Suprapubic skin (tissue), 4 donors: Measurements from ENCODE around the gene NUBP1. TPM values are rescaled to one million over a fixed set of nuclear protein-coding genes. Genes with fewer than 3 reads are reported as not detected.

Experiments
- DNase-seq, 2 donors: peaks; one replicate each; pipeline ENCODE4 v3.0.0-alpha.2; 2019; ENCODE audit warnings: low spot score in 2 of 2
- H3K27ac ChIP-seq: fragments of 200-600 bp; sonication (generic); one replicate; pipeline ENCODE4 v1.5.1; 2019
- H3K27me3 ChIP-seq: fragments of 200-600 bp; sonication (generic); one replicate; pipeline ENCODE4 v1.5.1; 2019
- H3K36me3 ChIP-seq: fragments of 200-600 bp; sonication (generic); one replicate; pipeline ENCODE4 v1.5.1; 2019
- H3K4me1 ChIP-seq: fragments of 200-600 bp; sonication (generic); one replicate; pipeline ENCODE4 v1.5.1; 2019
- H3K4me3 ChIP-seq: fragments of 200-600 bp; sonication (generic); one replicate; pipeline ENCODE4 v1.5.1; 2019; ENCODE audit warnings: mild to moderate bottlenecking
- H3K9me3 ChIP-seq: fragments of 200-600 bp; sonication (generic); one replicate; pipeline ENCODE4 v1.5.1; 2019
- CTCF ChIP-seq, 2 donors: fragments of 200-600 bp in 1 of 2; fragments of 450-650 bp in 1 of 2; sonication (generic) in 1 of 2; IDR thresholded peaks; one replicate each; pipeline ENCODE4 v1.5.1; 2016 to 2019; ENCODE audit warnings: antibody characterized with exemption in 2 of 2, mild to moderate bottlenecking in 1 of 2, moderate library complexity in 1 of 2
- EP300 ChIP-seq: sonication (generic); formaldehyde crosslinking; IDR thresholded peaks from one replicate; pipeline ENCODE4 v1.6.1; 2017; ENCODE audit warnings: antibody characterized with exemption
- POLR2A ChIP-seq, 2 donors: fragments of 450-650 bp; IDR thresholded peaks; one replicate each; pipeline ENCODE4 v1.6.1; 2017; ENCODE audit warnings: antibody characterized with exemption in 2 of 2, mild to moderate bottlenecking in 2 of 2, moderate library complexity in 2 of 2
- POLR2AphosphoS5 ChIP-seq, 3 donors: sonication (generic); formaldehyde crosslinking; IDR thresholded peaks; one replicate each; pipeline ENCODE4 v1.6.1; 2017; ENCODE audit warnings: antibody characterized with exemption in 3 of 3
- WGBS: methylation state at CpG from one replicate; pipeline ENCODE4 v1.1.5; 2018; 5-methylcytosine and 5-hydroxymethylcytosine counted together
- total RNA-seq, 4 donors: library from RNA; depleted of rRNA; stranded (reverse); fragments of >200 nt; gene quantifications; one replicate each; pipeline ENCODE4 v1.1.0, GENCODE V29; 2016

NUBP1 gene
- total RNA-seq, 4 donors from 2014 or later: 12.2 to 19.2 (median 16.3) TPM

DNA sequence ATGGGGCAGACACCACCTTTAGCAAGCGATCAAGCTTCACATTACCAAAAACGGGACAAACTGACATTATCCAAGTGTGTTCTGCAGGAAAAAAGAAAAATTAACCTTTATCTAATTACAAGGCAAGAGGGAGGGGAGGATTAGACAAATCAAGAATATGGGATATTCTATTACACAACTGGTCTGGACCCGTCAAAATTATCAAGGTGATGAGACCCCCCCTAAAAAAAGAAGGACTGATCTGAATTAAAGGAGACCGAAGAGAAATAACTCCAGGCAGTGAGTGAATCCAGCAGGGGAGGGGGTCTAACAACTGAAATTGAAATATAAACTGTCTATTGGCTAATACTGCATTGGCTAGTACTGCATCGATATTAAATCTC is 424 bp upstream of the NUBP1 start:
- peak overlapping the region; percentile 98 for H3K27ac ChIP-seq
- H3K4me3 ChIP-seq: peak overlapping the region; percentile 61
- no peak for DNase-seq
- no peaks in the 10 kb centered on the region for H3K27me3 ChIP-seq
- WGBS: 32% methylated on average over 5 of the region's 5 CpGs
- peaks cover 15% of the 10 kb centered on the region for H3K36me3 ChIP-seq
- TF ChIP-seq EP300 (no peak), POLR2AphosphoS5 (IDR thresholded peaks at IDR 0.05) (no peak)
- no peaks in the 10 kb centered on the region for H3K9me3 ChIP-seq
- H3K4me1 ChIP-seq: peaks cover 31% of the 10 kb centered on the region

DNA sequence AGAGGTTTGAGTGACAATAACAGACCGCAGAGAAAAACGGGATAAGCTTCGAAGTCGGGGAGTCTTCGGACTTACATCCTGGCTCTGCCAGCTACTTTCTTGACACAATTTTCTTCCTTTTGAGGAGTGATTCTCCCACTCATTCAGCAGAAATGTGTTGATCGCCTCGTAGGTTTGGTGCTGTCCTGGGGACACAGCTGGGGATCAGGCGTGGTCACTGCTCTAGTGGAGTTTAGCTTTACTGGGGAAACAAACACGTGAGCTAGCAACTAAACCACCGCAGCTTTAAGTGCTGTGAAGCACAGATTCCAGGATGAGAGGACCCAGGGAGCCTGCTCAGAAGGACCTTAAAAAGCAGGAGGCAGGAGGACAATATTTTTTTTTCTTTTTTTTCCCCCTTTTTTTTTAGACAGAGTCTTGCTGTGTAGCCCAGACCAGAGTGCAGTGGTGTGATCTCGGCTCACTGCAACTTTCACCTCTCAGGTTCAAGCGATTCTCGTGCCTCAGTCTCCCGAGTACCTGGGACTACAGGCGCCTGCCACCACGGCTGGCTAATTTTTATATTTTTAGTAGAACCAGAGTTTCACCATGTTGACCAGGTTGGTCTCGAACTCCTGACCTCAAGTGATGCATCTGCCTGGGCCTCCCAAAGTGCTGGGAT is 858 bp downstream of the NUBP1 start:
- Histone ChIP-seq H3K27me3 (no peaks in the 10 kb centered on the region), H3K27ac (peak overlapping the region; percentile 98), H3K9me3 (no peaks in the 10 kb centered on the region), H3K4me3 (peak overlapping the region; percentile 61), H3K4me1 (peaks cover 26% of the 10 kb centered on the region), H3K36me3 (peaks cover 25% of the 10 kb centered on the region)
- no peak for DNase-seq
- TF ChIP-seq POLR2AphosphoS5 (IDR thresholded peaks at IDR 0.05): no peak
- no peak for TF ChIP-seq POLR2A (IDR thresholded peaks at IDR 0.05)
- no peak for TF ChIP-seq CTCF (IDR thresholded peaks at IDR 0.05)
- no peak for TF ChIP-seq EP300
- 42% methylated on average over 17 of the region's 17 CpGs for WGBS

DNA sequence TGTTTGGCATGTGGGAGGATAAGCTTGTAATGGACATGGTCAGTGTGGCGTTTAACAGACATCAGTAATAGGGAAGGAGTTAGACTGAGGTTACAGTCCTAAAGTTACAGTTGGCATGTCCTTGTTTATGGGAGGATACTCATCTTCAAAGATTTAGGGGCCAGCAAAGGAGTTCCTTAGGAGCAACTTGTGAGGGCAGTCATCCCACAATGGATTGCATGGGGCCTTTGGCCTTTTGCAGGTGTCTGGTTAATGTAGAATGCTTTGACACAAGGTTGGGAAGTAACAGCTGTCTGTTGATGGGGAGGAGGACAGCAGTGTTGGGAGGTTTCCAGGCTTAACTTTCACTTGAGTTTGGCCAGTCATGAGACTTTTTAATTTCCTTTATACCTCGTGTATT is 2.2 kb downstream of the NUBP1 start:
- H3K27ac ChIP-seq: no peak overlapping the region
- H3K4me3 ChIP-seq: no peak overlapping the region
- H3K27me3 ChIP-seq: no peaks in the 10 kb centered on the region
- no peak for DNase-seq
- H3K9me3 ChIP-seq: no peaks in the 10 kb centered on the region
- 58% methylated on average over 2 of the region's 2 CpGs for WGBS
- peaks cover 33% of the 10 kb centered on the region for H3K4me1 ChIP-seq
- H3K36me3 ChIP-seq: peaks cover 38% of the 10 kb centered on the region
- TF ChIP-seq POLR2AphosphoS5 (IDR thresholded peaks at IDR 0.05) (no peak), CTCF (IDR thresholded peaks at IDR 0.05) (no peak), POLR2A (IDR thresholded peaks at IDR 0.05) (no peak), EP300 (no peak)

GRCh38 chr16:10750793-10751192 is 7.2 kb downstream of the NUBP1 start:
- TF ChIP-seq EP300 (no peak), POLR2AphosphoS5 (IDR thresholded peaks at IDR 0.05) (no peak), POLR2A (IDR thresholded peaks at IDR 0.05) (no peak), CTCF (IDR thresholded peaks at IDR 0.05) (no peak)
- Histone ChIP-seq H3K36me3 (peaks cover 75% of the 10 kb centered on the region), H3K27me3 (no peaks in the 10 kb centered on the region), H3K4me1 (peaks cover 10% of the 10 kb centered on the region), H3K4me3 (no peak overlapping the region), H3K9me3 (no peaks in the 10 kb centered on the region), H3K27ac (no peak overlapping the region)
- 84% methylated on average over 11 of the region's 11 CpGs for WGBS
- no peak for DNase-seq

GRCh38 chr16:10751291-10751697 is 7.7 kb downstream of the NUBP1 start:
- Histone ChIP-seq H3K4me1 (peaks cover 10% of the 10 kb centered on the region), H3K27me3 (no peaks in the 10 kb centered on the region), H3K27ac (no peak overlapping the region), H3K36me3 (peaks cover 79% of the 10 kb centered on the region), H3K4me3 (no peak overlapping the region), H3K9me3 (no peaks in the 10 kb centered on the region)
- 77% methylated on average over 13 of the region's 13 CpGs for WGBS
- TF ChIP-seq CTCF (IDR thresholded peaks at IDR 0.05): no peak
- no peak for TF ChIP-seq EP300
- TF ChIP-seq POLR2AphosphoS5 (IDR thresholded peaks at IDR 0.05): no peak
- no peak for TF ChIP-seq POLR2A (IDR thresholded peaks at IDR 0.05)
- no peak for DNase-seq
